Neutrophil (primary cell): ENCODE measurements around the gene CPED1.

ENCODE experiments used
- H3K27ac ChIP-seq: fragments of 200-600 bp; sonication (generic); 2 replicates; pipeline ENCODE4 v1.5.1; 2016; ENCODE audit warnings: mild to moderate bottlenecking, moderate library complexity
- H3K27me3 ChIP-seq: fragments of 200-600 bp; sonication (generic); 2 replicates; pipeline ENCODE4 v1.6.0; 2016; ENCODE audit warnings: mild to moderate bottlenecking
- H3K36me3 ChIP-seq: fragments of 200-600 bp; sonication (generic); 2 replicates; pipeline ENCODE4 v1.5.1; 2017
- H3K4me1 ChIP-seq, 2 experiments: fragments of 200-600 bp in 1 of 2; sonication (generic) in 1 of 2; 1 replicate in 1 of 2; 2 replicates in 1 of 2; pipeline versions ENCODE4 v1.5.1 to v1.6.1; 2013 to 2016; ENCODE audit warnings: low read depth in 1 of 2, low read length in 1 of 2, mild to moderate bottlenecking in 1 of 2, moderate library complexity in 1 of 2; ENCODE audit not compliant: control insufficient read depth in 1 of 2, insufficient read depth in 1 of 2
- H3K4me3 ChIP-seq, 2 experiments: fragments of 200-600 bp in 1 of 2; sonication (generic) in 1 of 2; 1 replicate in 1 of 2; 2 replicates in 1 of 2; pipeline ENCODE4 v1.5.1; 2013 to 2016; ENCODE audit warnings: low read depth in 1 of 2, low read length in 1 of 2, mild to moderate bottlenecking in 1 of 2, moderate library complexity in 1 of 2
- H3K9me3 ChIP-seq: fragments of 200-600 bp; sonication (generic); 2 replicates; pipeline ENCODE4 v1.5.1; 2016
- TF ChIP-seq, protein P1 (sequence below): fragments of 200-600 bp; sonication (generic); IDR thresholded peaks from 2 replicates; pipeline ENCODE4 v1.5.1; 2016; ENCODE audit warnings: antibody characterized with exemption

Gene CPED1

DNA sequence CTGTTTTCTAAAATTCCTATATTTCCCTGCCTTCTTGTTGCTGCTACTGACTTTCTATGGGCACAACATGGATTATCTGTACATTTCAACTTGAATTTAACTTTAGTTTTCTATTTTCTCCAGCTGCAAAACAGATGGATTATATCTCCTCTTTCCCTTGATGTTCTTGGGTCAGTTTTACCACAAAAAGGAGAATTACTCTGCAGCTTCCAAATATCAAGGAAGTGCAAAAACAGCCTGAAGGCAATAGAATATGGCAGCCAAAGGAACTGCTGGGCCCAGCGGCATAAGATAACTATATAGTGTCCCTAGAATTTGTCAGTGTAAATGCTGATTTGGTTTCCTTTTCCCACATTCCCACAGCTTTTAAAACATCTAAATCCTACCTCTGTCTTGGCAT is 29.1 kb downstream of the CPED1 start:
- TF ChIP-seq, protein P1, sequence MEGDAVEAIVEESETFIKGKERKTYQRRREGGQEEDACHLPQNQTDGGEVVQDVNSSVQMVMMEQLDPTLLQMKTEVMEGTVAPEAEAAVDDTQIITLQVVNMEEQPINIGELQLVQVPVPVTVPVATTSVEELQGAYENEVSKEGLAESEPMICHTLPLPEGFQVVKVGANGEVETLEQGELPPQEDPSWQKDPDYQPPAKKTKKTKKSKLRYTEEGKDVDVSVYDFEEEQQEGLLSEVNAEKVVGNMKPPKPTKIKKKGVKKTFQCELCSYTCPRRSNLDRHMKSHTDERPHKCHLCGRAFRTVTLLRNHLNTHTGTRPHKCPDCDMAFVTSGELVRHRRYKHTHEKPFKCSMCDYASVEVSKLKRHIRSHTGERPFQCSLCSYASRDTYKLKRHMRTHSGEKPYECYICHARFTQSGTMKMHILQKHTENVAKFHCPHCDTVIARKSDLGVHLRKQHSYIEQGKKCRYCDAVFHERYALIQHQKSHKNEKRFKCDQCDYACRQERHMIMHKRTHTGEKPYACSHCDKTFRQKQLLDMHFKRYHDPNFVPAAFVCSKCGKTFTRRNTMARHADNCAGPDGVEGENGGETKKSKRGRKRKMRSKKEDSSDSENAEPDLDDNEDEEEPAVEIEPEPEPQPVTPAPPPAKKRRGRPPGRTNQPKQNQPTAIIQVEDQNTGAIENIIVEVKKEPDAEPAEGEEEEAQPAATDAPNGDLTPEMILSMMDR, result no peak
- no peak overlapping the region for H3K27ac ChIP-seq
- H3K9me3 ChIP-seq, result no peaks in the 10 kb centered on the region
- H3K4me1 ChIP-seq, result no peaks in the 10 kb centered on the region
- H3K27me3 ChIP-seq, result no peaks in the 10 kb centered on the region
- no peaks in the 10 kb centered on the region for H3K36me3 ChIP-seq
- H3K4me3 ChIP-seq, result no peak overlapping the region

DNA sequence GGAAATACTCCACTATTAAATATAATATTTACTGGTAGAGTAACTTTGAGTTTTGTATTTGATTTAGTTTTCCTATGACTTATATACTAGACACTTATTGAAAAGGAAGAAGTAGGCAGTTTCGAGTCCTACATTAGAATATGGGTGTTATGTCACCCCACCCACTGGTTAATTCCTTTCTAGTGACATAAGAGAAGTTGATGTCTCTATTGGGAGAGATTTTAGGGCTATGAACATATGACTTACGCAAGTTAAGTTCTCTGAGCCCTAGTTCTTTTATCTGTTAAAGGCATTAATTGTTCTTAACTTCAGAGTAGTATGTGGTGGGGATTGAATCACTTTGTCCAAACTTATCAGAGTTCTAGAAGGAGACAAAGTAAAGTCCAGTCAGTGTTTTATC is 30.5 kb downstream of the CPED1 start:
- Histone ChIP-seq H3K4me1 (no peaks in the 10 kb centered on the region), H3K27ac (no peak overlapping the region)
- TF ChIP-seq, protein P1, result no peak

GRCh38 chr7:121020249-121020988 is 31.9 kb downstream of the CPED1 start:
- TF ChIP-seq, protein P1, result no peak
- no peaks in the 10 kb centered on the region for H3K27me3 ChIP-seq
- no peak overlapping the region for H3K4me3 ChIP-seq
- no peaks in the 10 kb centered on the region for H3K4me1 ChIP-seq
- H3K27ac ChIP-seq, result no peak overlapping the region
- no peaks in the 10 kb centered on the region for H3K9me3 ChIP-seq
- H3K36me3 ChIP-seq, result no peaks in the 10 kb centered on the region

More for the DNA sequence above, 30.5 kb downstream of the CPED1 start:
- H3K36me3 ChIP-seq, result no peaks in the 10 kb centered on the region
- H3K27me3 ChIP-seq, result no peaks in the 10 kb centered on the region
- H3K9me3 ChIP-seq, result no peaks in the 10 kb centered on the region
- H3K4me3 ChIP-seq, result no peak overlapping the region

- no peak overlapping the region for H3K4me3 ChIP-seq
- H3K27me3 ChIP-seq, result no peaks in the 10 kb centered on the region
- H3K4me1 ChIP-seq, result no peaks in the 10 kb centered on the region
- no peaks in the 10 kb centered on the region for H3K36me3 ChIP-seq
- H3K27ac ChIP-seq, result no peak overlapping the region
- TF ChIP-seq, protein P1, result no peak
- H3K9me3 ChIP-seq, result no peaks in the 10 kb centered on the region
These were observed 32.8 kb downstream of the CPED1 start for GRCh38 chr7:121020989-121021969.

DNA sequence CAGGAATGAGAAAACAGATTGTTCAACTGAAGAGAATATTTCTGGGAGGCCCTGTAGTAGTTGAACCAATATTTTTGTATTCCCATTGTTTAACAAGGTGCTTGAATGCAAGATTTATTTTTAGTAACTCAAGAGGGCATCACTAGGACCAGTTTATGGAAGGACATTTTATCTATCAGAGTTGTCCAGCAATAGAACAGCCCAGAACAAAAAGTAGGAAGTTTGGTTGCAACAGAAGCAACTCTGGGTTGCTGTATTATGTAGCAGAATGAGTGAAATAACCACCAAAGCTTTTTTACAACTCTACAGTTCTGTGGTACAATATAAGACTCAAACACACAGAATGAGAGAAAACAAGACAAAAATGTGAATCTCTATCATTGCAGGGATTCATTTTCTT is 34.7 kb downstream of the CPED1 start:
- H3K27me3 ChIP-seq, result no peaks in the 10 kb centered on the region
- H3K4me3 ChIP-seq, result no peak overlapping the region

More for the DNA sequence above, 34.7 kb downstream of the CPED1 start:
- Histone ChIP-seq H3K9me3 (no peaks in the 10 kb centered on the region), H3K27ac (no peak overlapping the region), H3K4me1 (no peaks in the 10 kb centered on the region), H3K36me3 (no peaks in the 10 kb centered on the region)
- TF ChIP-seq, protein P1, result no peak
